Upper lobe of left lung (tissue), 4 donors: ENCODE data around the gene MMP1.

ENCODE experiments used
- CTCF ChIP-seq, 6 experiments: fragments of 450-650 bp in 4 of 6; fragments of 200-600 bp in 2 of 6; sonication (generic) in 2 of 6; IDR thresholded peaks; one replicate each; pipeline ENCODE4 v1.5.1; 2016 to 2019; ENCODE audit warnings: antibody characterized with exemption in 6 of 6
- POLR2AphosphoS5 ChIP-seq, 2 donors: sonication (generic); formaldehyde crosslinking; IDR thresholded peaks; one replicate each; pipeline ENCODE4 v1.5.1; 2017; ENCODE audit warnings: antibody characterized with exemption in 2 of 2

- TF ChIP-seq POLR2AphosphoS5 (IDR thresholded peaks at IDR 0.05) (no peak), CTCF (IDR thresholded peaks at IDR 0.05) (no peak)
These were observed 9.5 kb downstream of the MMP1 start for GRCh38 chr11:102788334-102788995.
